Kidney tubule cell (primary cell): Measurements from ENCODE around the gene EXOC2.
"Not testable (repeated sequence)": the region's sequence is repeated elsewhere in the genome, so short reads cannot be mapped to it uniquely, and the experiment has no call there.

Experiments used
- DNase-seq: peaks from one replicate; pipeline ENCODE4 v3.0.0-alpha.2; 2018; ENCODE audit warnings: low spot score

EXOC2 gene

GRCh38 chr6:628766-629165 lies 64.2 kb downstream of the EXOC2 start:
- no peak for DNase-seq

- peak; percentile 19 for DNase-seq
Measured at GRCh38 chr6:626236-626635, 66.7 kb downstream of the EXOC2 start.

- no peak for DNase-seq
Measured at GRCh38 chr6:624979-625378, 68.0 kb downstream of the EXOC2 start.

- DNase-seq = no peak
Measured at GRCh38 chr6:622462-622861, 70.5 kb downstream of the EXOC2 start.

- DNase-seq = no peak
Measured at GRCh38 chr6:621931-622330, 71.0 kb downstream of the EXOC2 start.

GRCh38 chr6:620950-621349 lies 72.0 kb downstream of the EXOC2 start:
- no peak for DNase-seq

- no peak for DNase-seq
Measured at GRCh38 chr6:620166-620565, 72.8 kb downstream of the EXOC2 start.

GRCh38 chr6:617456-618100 lies 75.4 kb downstream of the EXOC2 start:
- no peak for DNase-seq

GRCh38 chr6:613981-614380 lies 79.0 kb downstream of the EXOC2 start:
- no peak for DNase-seq

GRCh38 chr6:611928-612327 lies 81.0 kb downstream of the EXOC2 start:
- DNase-seq = no peak

GRCh38 chr6:610882-611281 lies 82.1 kb downstream of the EXOC2 start:
- DNase-seq = no peak

GRCh38 chr6:609905-610304 lies 83.0 kb downstream of the EXOC2 start:
- no peak for DNase-seq

- no peak for DNase-seq
Measured at GRCh38 chr6:606829-607379, 86.0 kb downstream of the EXOC2 start.

- not testable (repeated sequence) for DNase-seq
Measured at GRCh38 chr6:605895-606294, 87.0 kb downstream of the EXOC2 start.

- no peak for DNase-seq
Measured at GRCh38 chr6:604579-604978, 88.4 kb downstream of the EXOC2 start.

- no peak for DNase-seq
Measured at GRCh38 chr6:603265-603664, 89.7 kb downstream of the EXOC2 start.

- DNase-seq = no peak
Measured at GRCh38 chr6:599576-600448, 93.1 kb downstream of the EXOC2 start.

- DNase-seq = no peak
Measured at GRCh38 chr6:593907-594212, 99.1 kb downstream of the EXOC2 start.

- DNase-seq = peak; percentile 66
Measured at GRCh38 chr6:593139-593906, 99.6 kb downstream of the EXOC2 start.

GRCh38 chr6:589090-589489 lies 103.8 kb downstream of the EXOC2 start:
- no peak for DNase-seq

- no peak for DNase-seq
Measured at GRCh38 chr6:586553-586952, 106.4 kb downstream of the EXOC2 start.

GRCh38 chr6:583635-584034 lies 109.3 kb downstream of the EXOC2 start:
- no peak for DNase-seq

GRCh38 chr6:583116-583515 lies 109.8 kb downstream of the EXOC2 start:
- no peak for DNase-seq
